DOHH2 (cell line): ENCODE data around the gene CD8B.

ENCODE experiments used
- H3F3A ChIP-seq: fragments of 200-600 bp; sonication (generic), shearing (Covaris generic); 2 replicates; pipeline ENCODE4 v1.6.0; 2016; ENCODE audit warnings: antibody characterized with exemption, mild to moderate bottlenecking; ENCODE audit not compliant: control insufficient read depth, insufficient read depth
- H3K27ac ChIP-seq: fragments of 200-600 bp; sonication (generic); 2 replicates; pipeline ENCODE4 v1.5.1; 2014; ENCODE audit warnings: low read depth, mild to moderate bottlenecking, low read length, moderate library complexity
- H3K27me3 ChIP-seq: fragments of 200-600 bp; sonication (generic); 2 replicates; pipeline ENCODE4 v1.6.1; 2014; ENCODE audit warnings: mild to moderate bottlenecking, low read length, mixed read lengths; ENCODE audit not compliant: control insufficient read depth
- H3K36me3 ChIP-seq: fragments of 200-600 bp; sonication (generic); 2 replicates; pipeline ENCODE4 v1.6.1; 2014; ENCODE audit warnings: mild to moderate bottlenecking, low read length, moderate library complexity, mixed read lengths; ENCODE audit not compliant: control insufficient read depth
- H3K4me1 ChIP-seq: fragments of 200-600 bp; sonication (generic); 2 replicates; pipeline ENCODE4 v1.6.1; 2014; ENCODE audit warnings: mild to moderate bottlenecking, low read length, mixed read lengths; ENCODE audit not compliant: control insufficient read depth
- H3K4me2 ChIP-seq: fragments of 200-600 bp; sonication (generic); 2 replicates; pipeline ENCODE4 v1.6.0; 2014; ENCODE audit warnings: mild to moderate bottlenecking, low read length, moderate library complexity
- H3K4me3 ChIP-seq: fragments of 200-600 bp; sonication (generic); 2 replicates; pipeline ENCODE4 v1.5.1; 2014; ENCODE audit warnings: mild to moderate bottlenecking, low read length, mixed read lengths
- H3K79me2 ChIP-seq: fragments of 200-600 bp; sonication (generic); 2 replicates; pipeline ENCODE4 v1.6.1; 2014; ENCODE audit warnings: mild to moderate bottlenecking, low read length, mixed read lengths; ENCODE audit not compliant: control insufficient read depth
- H3K9me2 ChIP-seq: fragments of 200-600 bp; sonication (generic); replicated peaks from 2 replicates; pipeline ENCODE4 v1.6.1; 2014; ENCODE audit warnings: mild to moderate bottlenecking, low read length, mixed read lengths; ENCODE audit not compliant: control insufficient read depth
- H3K9me3 ChIP-seq: fragments of 200-600 bp; sonication (generic); 2 replicates; pipeline ENCODE4 v1.6.1; 2014; ENCODE audit warnings: antibody characterized with exemption, low read length, mixed read lengths; ENCODE audit not compliant: control insufficient read depth, insufficient read depth
- H4K20me1 ChIP-seq: fragments of 200-600 bp; sonication (generic); 2 replicates; pipeline ENCODE4 v1.6.0; 2014; ENCODE audit warnings: low read depth, mild to moderate bottlenecking, antibody characterized with exemption, low read length, moderate library complexity; ENCODE audit not compliant: control insufficient read depth, insufficient read depth
- CTCF ChIP-seq: fragments of 200-600 bp; sonication (generic); IDR thresholded peaks from one replicate; pipeline ENCODE4 v1.5.1; 2014; ENCODE audit warnings: antibody characterized with exemption, mild to moderate bottlenecking, low read depth, low read length; ENCODE audit not compliant: poor library complexity, severe bottlenecking
- EZH2phosphoT487 ChIP-seq: fragments of 200-600 bp; sonication (generic); IDR thresholded peaks from 2 replicates; pipeline ENCODE4 v1.6.1; 2017; ENCODE audit warnings: borderline replicate concordance, mild to moderate bottlenecking, antibody characterized with exemption, low read length, moderate library complexity, mixed read lengths

CD8B gene

GRCh38 chr2:86833315-86833714 is 28.4 kb downstream of the CD8B start:
- no peaks in the 10 kb centered on the region for H3K4me1 ChIP-seq
- H3K4me3 ChIP-seq, result no peak overlapping the region
- H3K27me3 ChIP-seq, result no peaks in the 10 kb centered on the region
- H3K9me3 ChIP-seq, result no peaks in the 10 kb centered on the region
- H3K9me2 ChIP-seq, result no peaks in the 10 kb centered on the region
- no peaks in the 10 kb centered on the region for H3F3A ChIP-seq
- no peak overlapping the region for H3K4me2 ChIP-seq
- H3K27ac ChIP-seq, result no peak overlapping the region
- no peaks in the 10 kb centered on the region for H4K20me1 ChIP-seq
- TF ChIP-seq EZH2phosphoT487 (no peak), CTCF (no peak)
- no peaks in the 10 kb centered on the region for H3K79me2 ChIP-seq
- H3K36me3 ChIP-seq, result no peaks in the 10 kb centered on the region

GRCh38 chr2:86832334-86833096 is 29.2 kb downstream of the CD8B start:
- Histone ChIP-seq H3K27ac (no peak overlapping the region), H3K27me3 (no peaks in the 10 kb centered on the region), H3F3A (no peaks in the 10 kb centered on the region), H4K20me1 (no peaks in the 10 kb centered on the region), H3K9me2 (no peaks in the 10 kb centered on the region), H3K9me3 (no peaks in the 10 kb centered on the region), H3K36me3 (no peaks in the 10 kb centered on the region), H3K79me2 (no peaks in the 10 kb centered on the region), H3K4me2 (no peak overlapping the region), H3K4me1 (no peaks in the 10 kb centered on the region), H3K4me3 (no peak overlapping the region)
- TF ChIP-seq CTCF (no peak), EZH2phosphoT487 (no peak)

GRCh38 chr2:86831537-86831936 is 30.1 kb downstream of the CD8B start:
- Histone ChIP-seq H3K4me1 (no peaks in the 10 kb centered on the region), H3K9me2 (no peaks in the 10 kb centered on the region), H3F3A (no peaks in the 10 kb centered on the region), H3K79me2 (no peaks in the 10 kb centered on the region), H3K4me3 (no peak overlapping the region), H3K36me3 (no peaks in the 10 kb centered on the region), H3K9me3 (no peaks in the 10 kb centered on the region), H4K20me1 (no peaks in the 10 kb centered on the region), H3K27me3 (no peaks in the 10 kb centered on the region), H3K4me2 (no peak overlapping the region), H3K27ac (no peak overlapping the region)
- TF ChIP-seq CTCF (no peak), EZH2phosphoT487 (no peak)

GRCh38 chr2:86826951-86827350 is 34.7 kb downstream of the CD8B start:
- no peaks in the 10 kb centered on the region for H3K79me2 ChIP-seq
- no peak overlapping the region for H3K4me2 ChIP-seq
- no peaks in the 10 kb centered on the region for H3K36me3 ChIP-seq
- no peaks in the 10 kb centered on the region for H3K27me3 ChIP-seq
- no peaks in the 10 kb centered on the region for H3K4me1 ChIP-seq
- TF ChIP-seq CTCF (no peak), EZH2phosphoT487 (no peak)
- no peak overlapping the region for H3K4me3 ChIP-seq
- no peak overlapping the region for H3K27ac ChIP-seq
- H3F3A ChIP-seq, result no peaks in the 10 kb centered on the region
- H3K9me3 ChIP-seq, result no peaks in the 10 kb centered on the region
- no peaks in the 10 kb centered on the region for H4K20me1 ChIP-seq
- no peaks in the 10 kb centered on the region for H3K9me2 ChIP-seq
